NCI-H2227 treated with DMSO at 0.1 percent for 48 hours (cell line): Measurements from ENCODE around the gene GRM4.

Experiments
- DNase-seq: peaks from one replicate; lab custom pipeline; 2025; lab: John Stamatoyannopoulos, UW

The GRM4 gene

GRCh38 chr6:34142061-34142998 lies 3.6 kb downstream of the GRM4 start:
- DNase-seq: no peak

GRCh38 chr6:34140075-34140474 lies 5.8 kb downstream of the GRM4 start:
- no peak for DNase-seq

GRCh38 chr6:34138914-34139510 lies 6.9 kb downstream of the GRM4 start:
- no peak for DNase-seq

GRCh38 chr6:34138191-34138590 lies 7.7 kb downstream of the GRM4 start:
- DNase-seq: no peak

GRCh38 chr6:34135541-34135940 lies 10.3 kb downstream of the GRM4 start:
- no peak for DNase-seq

- no peak for DNase-seq
These were observed 13.3 kb downstream of the GRM4 start for GRCh38 chr6:34132486-34133185.

GRCh38 chr6:34131326-34132290 lies 14.3 kb downstream of the GRM4 start:
- DNase-seq: no peak

GRCh38 chr6:34130862-34131261 lies 15.0 kb downstream of the GRM4 start:
- DNase-seq: no peak

GRCh38 chr6:34129753-34130152 lies 16.1 kb downstream of the GRM4 start:
- no peak for DNase-seq

GRCh38 chr6:34128045-34128444 lies 17.8 kb downstream of the GRM4 start:
- no peak for DNase-seq

GRCh38 chr6:34126419-34126818 lies 19.5 kb downstream of the GRM4 start:
- DNase-seq: no peak

GRCh38 chr6:34125939-34126338 lies 19.9 kb downstream of the GRM4 start:
- no peak for DNase-seq

- DNase-seq: no peak
These were observed 24.8 kb downstream of the GRM4 start for GRCh38 chr6:34120953-34121675.

GRCh38 chr6:34115915-34116314 lies 30.0 kb downstream of the GRM4 start:
- DNase-seq: no peak

GRCh38 chr6:34115403-34115795 lies 30.5 kb downstream of the GRM4 start:
- no peak for DNase-seq

GRCh38 chr6:34114695-34115402 lies 31.0 kb downstream of the GRM4 start:
- no peak for DNase-seq

GRCh38 chr6:34113532-34113931 lies 32.4 kb downstream of the GRM4 start:
- no peak for DNase-seq

GRCh38 chr6:34112126-34112525 lies 33.8 kb downstream of the GRM4 start:
- DNase-seq: no peak

- no peak for DNase-seq
These were observed 35.3 kb downstream of the GRM4 start for GRCh38 chr6:34110610-34111009.

GRCh38 chr6:34108176-34108575 lies 37.7 kb downstream of the GRM4 start:
- DNase-seq: no peak
